Ovary (tissue), 9 donors: ENCODE results near the gene NPHP4. TPM values are rescaled to one million over a fixed set of nuclear protein-coding genes. Genes with fewer than 3 reads are reported as not detected.

Experiments used
- DNase-seq, 5 donors: peaks; one replicate each; pipeline ENCODE4 v3.0.0-alpha.2; 2019 to 2020
- H3K27ac ChIP-seq, 2 donors: fragments of 200-600 bp; one replicate each; pipeline versions ENCODE4 v1.5.1 to v1.8.0; 2019 to 2022
- H3K27me3 ChIP-seq: fragments of 200-600 bp; one replicate; pipeline ENCODE4 v1.8.0; 2022
- H3K36me3 ChIP-seq: fragments of 200-600 bp; sonication (generic); one replicate; pipeline ENCODE4 v1.5.1; 2019
- H3K4me1 ChIP-seq: one replicate; pipeline ENCODE4 v1.8.1; 2013; ENCODE audit warnings: mild to moderate bottlenecking, moderate library complexity; ENCODE audit not compliant: insufficient read depth
- H3K4me3 ChIP-seq: fragments of 200-600 bp; sonication (generic); one replicate; pipeline ENCODE4 v1.5.1; 2017
- H3K9me3 ChIP-seq, 2 donors: fragments of 200-600 bp in 1 of 2; sonication (generic) in 1 of 2; one replicate each; pipeline versions ENCODE4 v1.5.1 to v1.8.1; 2013 to 2019; ENCODE audit warnings: mild to moderate bottlenecking in 1 of 2, moderate library complexity in 1 of 2
- CTCF ChIP-seq, 3 donors: fragments of 450-650 bp in 2 of 3; fragments of 200-600 bp in 1 of 3; IDR thresholded peaks; one replicate each; pipeline versions ENCODE4 v1.5.1 to v1.8.0; 2016 to 2022; ENCODE audit warnings: antibody characterized with exemption in 3 of 3, mild to moderate bottlenecking in 1 of 3
- EP300 ChIP-seq: sonication (generic); formaldehyde crosslinking; IDR thresholded peaks from one replicate; pipeline ENCODE4 v1.6.1; 2017; ENCODE audit warnings: antibody characterized with exemption
- POLR2A ChIP-seq: fragments of 450-650 bp; IDR thresholded peaks from one replicate; pipeline ENCODE4 v1.6.1; 2017; ENCODE audit warnings: antibody characterized with exemption, mild to moderate bottlenecking, moderate library complexity
- WGBS, 3 donors: extraction: QIAGEN DNeasy Blood & Tissue Kit in 1 of 3; methylation state at CpG; one replicate each; pipeline versions ENCODE4 v1.1.5 to v1.1.7; 2013 to 2017; 5-methylcytosine and 5-hydroxymethylcytosine counted together
- intact Hi-C, 4 donors: fragments of 100-400 bp; cut with DNase I; formaldehyde crosslinking; loops; one replicate each; pipeline versions ENCODE4 v1.11.0 to v1.15.1; 2022 to 2023
- polyA plus RNA-seq, 2 donors: library from polyadenylated mRNA; stranded (reverse); fragments of 200-250 nt in 1 of 2; fragments of 350-450 nt in 1 of 2; fragmentation: Illumina TruSeq in 1 of 2; extraction: RNeasy Lipid Tissue Mini Kit (QIAGEN cat#74804) in 1 of 2; gene quantifications; one replicate each; pipeline ENCODE4 v1.2.3, GENCODE V29; 2013 to 2014
- total RNA-seq, 7 donors: library from RNA; depleted of rRNA in 2 of 7; stranded (reverse); fragments of >200 nt in 2 of 7; fragmentation: NEBNext Ultra II Directional in 3 of 7; extraction: Animal tissue kit (Norgen Biotek cat#: 25700) in 3 of 7; gene quantifications; one replicate each; pipeline versions ENCODE4 v1.1.0 to v1.2.4, GENCODE V29; 2016 to 2023
- donor health status: DM: no; HTN: no; CAD: no; lungs with moderate emphysema.
- donor health status: DM: no; HTN: no; CAD: no.
- donor health status: Bipolar disorder and iron deficiency.
- donor health status: DM: yes; HTN: yes; CAD: no.
- donor health status: DM: no; HTN: no; CAD: no.
- donor health status: DM: yes; HTN: yes; CAD: no.

NPHP4 gene
- total and polyA plus RNA-seq, 9 donors: 1.5 to 20.8 (median 10.7) TPM

- TF ChIP-seq EP300 (no peak), POLR2A (no peak), CTCF (IDR thresholded peaks at IDR 0.05) (no peak)
- Histone ChIP-seq H3K27me3 (no peaks in the 10 kb centered on the region), H3K4me1 (no peaks in the 10 kb centered on the region), H3K27ac (no peak overlapping the region), H3K4me3 (no peak overlapping the region), H3K9me3 (no peaks in the 10 kb centered on the region), H3K36me3 (no peaks in the 10 kb centered on the region)
- intact Hi-C loops: no loop called here
- DNase-seq: no peak
- WGBS, 3 donors: 87 to 94% (median 91%) methylated on average over 2 of the region's 2 CpGs
Measured at GRCh38 chr1:6030547-6031261, 38.5 kb upstream of the NPHP4 start.

GRCh38 chr1:6030132-6030531 lies 37.9 kb upstream of the NPHP4 start:
- no peaks in the 10 kb centered on the region for H3K9me3 ChIP-seq
- H3K27ac ChIP-seq: no peak overlapping the region
- no peak overlapping the region for H3K4me3 ChIP-seq
- 91 to 92% (median 91%) methylated on average over 7 of the region's 7 CpGs for WGBS, 3 donors
- intact Hi-C loops: no loop called here
- DNase-seq: no peak
- no peaks in the 10 kb centered on the region for H3K36me3 ChIP-seq
- H3K27me3 ChIP-seq: no peaks in the 10 kb centered on the region
- TF ChIP-seq POLR2A (no peak), EP300 (no peak), CTCF (IDR thresholded peaks at IDR 0.05) (no peak)
- H3K4me1 ChIP-seq: no peaks in the 10 kb centered on the region

GRCh38 chr1:6029351-6029750 lies 37.1 kb upstream of the NPHP4 start:
- no peaks in the 10 kb centered on the region for H3K36me3 ChIP-seq
- DNase-seq: no peak
- TF ChIP-seq CTCF (IDR thresholded peaks at IDR 0.05): no peak
- no peak for TF ChIP-seq POLR2A
- no peak for TF ChIP-seq EP300
- intact Hi-C loops: no loop called here
- H3K27me3 ChIP-seq: no peaks in the 10 kb centered on the region
- H3K4me3 ChIP-seq: no peak overlapping the region
- WGBS, 3 donors: 96 to 98% (median 97%) methylated on average over 5 of the region's 5 CpGs
- H3K9me3 ChIP-seq: no peaks in the 10 kb centered on the region
- H3K4me1 ChIP-seq: no peaks in the 10 kb centered on the region
- H3K27ac ChIP-seq: no peak overlapping the region

- TF ChIP-seq EP300 (no peak), CTCF (IDR thresholded peaks at IDR 0.05) (no peak), POLR2A (no peak)
- WGBS, 3 donors: 90 to 94% (median 91%) methylated on average over 19 of the region's 19 CpGs
- DNase-seq: no peak
- Histone ChIP-seq H3K36me3 (no peaks in the 10 kb centered on the region), H3K9me3 (no peaks in the 10 kb centered on the region), H3K27ac (no peak overlapping the region), H3K4me3 (no peak overlapping the region), H3K27me3 (no peaks in the 10 kb centered on the region), H3K4me1 (no peaks in the 10 kb centered on the region)
- intact Hi-C loops: no loop called here
Measured at GRCh38 chr1:6028042-6028850, 36.0 kb upstream of the NPHP4 start.
